H1 (cell line): ENCODE results near the gene PRKAR2A. TPM values are rescaled to one million over a fixed set of nuclear protein-coding genes. Genes with fewer than 3 reads are reported as not detected.

Source experiments
- CTCF ChIA-PET: fragments of 300-600 bp; sonication (Branson Sonifier 250); formaldehyde crosslinking; loops from one replicate; lab custom pipeline; 2021; ENCODE audit not compliant: partially characterized antibody; lab: Charles Lee
- POLR2A ChIA-PET: fragments of 300-600 bp; sonication (Branson Sonifier 250); formaldehyde crosslinking; loops from one replicate; lab custom pipeline; 2021; ENCODE audit warnings: inconsistent platforms; ENCODE audit not compliant: partially characterized antibody; lab: Charles Lee
- DNase-seq, 2 experiments: peaks; one replicate each; pipeline versions ENCODE4 v3.0.0 to v3.0.0-alpha.2; 2010 to 2022; ENCODE audit warnings: low spot score in 2 of 2, low read depth in 1 of 2, mixed read lengths in 1 of 2
- FAIRE-seq: peaks from 2 replicates; lab custom pipeline; 2011; peaks lifted over from hg19 to GRCh38; lab: Jason Lieb, UNC
- H2AFZ ChIP-seq: 2 replicates; pipeline ENCODE4 v1.8.1; 2012; ENCODE audit warnings: low read length, inconsistent platforms
- H2AK5ac ChIP-seq: 2 replicates; pipeline ENCODE4 v1.6.1; 2013; ENCODE audit warnings: low read depth, low read length
- H2BK120ac ChIP-seq: replicated peaks from 2 replicates; pipeline ENCODE3; 2013; ENCODE audit warnings: low read depth, low read length, inconsistent platforms
- H2BK12ac ChIP-seq: 2 replicates; pipeline ENCODE4 v1.6.1; 2013; ENCODE audit warnings: low read depth, low read length
- H2BK15ac ChIP-seq: 2 replicates; pipeline ENCODE4 v1.6.1; 2013; ENCODE audit warnings: low read length
- H2BK20ac ChIP-seq: 2 replicates; pipeline ENCODE4 v1.6.1; 2013; ENCODE audit warnings: low read length
- H2BK5ac ChIP-seq: 2 replicates; pipeline ENCODE4 v1.6.1; 2013; ENCODE audit warnings: low read depth, low read length
- H3K14ac ChIP-seq: 2 replicates; pipeline ENCODE4 v1.6.1; 2013; ENCODE audit warnings: inconsistent platforms; ENCODE audit not compliant: insufficient read length
- H3K18ac ChIP-seq: 2 replicates; pipeline ENCODE4 v1.6.1; 2013; ENCODE audit warnings: low read length; ENCODE audit errors: extremely low read depth
- H3K23ac ChIP-seq: 2 replicates; pipeline ENCODE4 v1.6.1; 2013; ENCODE audit warnings: inconsistent platforms; ENCODE audit not compliant: insufficient read length
- H3K23me2 ChIP-seq: 2 replicates; pipeline ENCODE4 v1.6.1; 2013; ENCODE audit warnings: low read depth, low read length
- H3K27ac ChIP-seq: 2 replicates; pipeline ENCODE4 v1.6.1; 2011; ENCODE audit warnings: low read depth, low read length, inconsistent platforms
- H3K27me3 ChIP-seq, 4 experiments: replicated peaks in 1 of 4; 1 replicate in 1 of 4; 2 replicates in 3 of 4; pipeline versions ENCODE4 v1.6.1 to v1.8.1; 2011 to 2013; ENCODE audit warnings: low read length in 3 of 4, mild to moderate bottlenecking in 3 of 4, inconsistent platforms in 2 of 4, mixed read lengths in 2 of 4, moderate library complexity in 1 of 4; ENCODE audit not compliant: control insufficient read depth in 3 of 4, insufficient read depth in 3 of 4; ENCODE audit errors: extremely low read depth in 1 of 4
- H3K36me3 ChIP-seq, 4 experiments: 2 replicates each; pipeline versions ENCODE4 v1.6.1 to v1.8.1; 2011 to 2013; ENCODE audit warnings: mild to moderate bottlenecking in 4 of 4, low read length in 3 of 4, moderate library complexity in 2 of 4, control low read depth in 1 of 4, inconsistent platforms in 1 of 4; ENCODE audit not compliant: insufficient read depth in 4 of 4, control insufficient read depth in 2 of 4
- H3K4ac ChIP-seq: replicated peaks from 2 replicates; pipeline ENCODE3; 2013; ENCODE audit warnings: low read length, low read depth, mixed read lengths, inconsistent platforms; ENCODE audit not compliant: insufficient read length
- H3K4me1 ChIP-seq, 4 experiments: replicated peaks in 1 of 4; 1 replicate in 1 of 4; 2 replicates in 3 of 4; pipeline versions ENCODE4 v1.6.1 to v1.8.1; 2011 to 2013; ENCODE audit warnings: low read length in 3 of 4, inconsistent platforms in 2 of 4, mixed read lengths in 1 of 4; ENCODE audit not compliant: insufficient read depth in 4 of 4, control insufficient read depth in 3 of 4
- H3K4me2 ChIP-seq, 2 experiments: 2 replicates each; pipeline versions ENCODE4 v1.6.1 to v1.8.1; 2011 to 2013; ENCODE audit warnings: low read depth in 2 of 2, low read length in 2 of 2, control low read depth in 1 of 2, inconsistent platforms in 1 of 2, mild to moderate bottlenecking in 1 of 2; ENCODE audit not compliant: insufficient read depth in 1 of 2
- H3K4me3 ChIP-seq, 4 experiments: fragments of 200-600, 300-600 bp in 1 of 4; sonication (generic), shearing (Covaris generic), sonication (Bioruptor Twin) in 1 of 4; 2 replicates each; pipeline versions ENCODE4 v1.5.1 to v1.8.1; 2011 to 2016; ENCODE audit warnings: low read length in 4 of 4, low read depth in 3 of 4, control low read depth in 2 of 4, inconsistent platforms in 2 of 4, mild to moderate bottlenecking in 2 of 4, mixed read lengths in 1 of 4, moderate library complexity in 1 of 4; ENCODE audit not compliant: insufficient read depth in 2 of 4; ENCODE audit errors: extremely low read depth in 1 of 4
- H3K56ac ChIP-seq: replicated peaks from 2 replicates; pipeline ENCODE3; 2013; ENCODE audit warnings: low read depth, mild to moderate bottlenecking, mixed read lengths, low read length, inconsistent platforms; ENCODE audit not compliant: insufficient read length
- H3K79me1 ChIP-seq: 2 replicates; pipeline ENCODE4 v1.6.1; 2013; ENCODE audit warnings: low read depth, low read length, control low read depth
- H3K79me2 ChIP-seq, 2 experiments: 2 replicates each; pipeline versions ENCODE4 v1.6.1 to v1.8.1; 2012 to 2013; ENCODE audit warnings: low read length in 2 of 2, mild to moderate bottlenecking in 2 of 2, inconsistent platforms in 1 of 2; ENCODE audit not compliant: insufficient read depth in 2 of 2, control insufficient read depth in 1 of 2
- H3K9ac ChIP-seq, 4 experiments: replicated peaks in 1 of 4; 1 replicate in 1 of 4; 2 replicates in 3 of 4; pipeline versions ENCODE4 v1.6.1 to v1.8.1; 2011 to 2013; ENCODE audit warnings: low read depth in 3 of 4, low read length in 3 of 4, control low read depth in 2 of 4, mild to moderate bottlenecking in 2 of 4, moderate library complexity in 2 of 4, inconsistent platforms in 1 of 4; ENCODE audit errors: extremely low read depth in 1 of 4
- H3K9me3 ChIP-seq, 2 experiments: 2 replicates each; pipeline versions ENCODE4 v1.6.1 to v1.8.1; 2012 to 2013; ENCODE audit warnings: mild to moderate bottlenecking in 2 of 2, moderate library complexity in 2 of 2, control low read depth in 1 of 2, inconsistent platforms in 1 of 2, low read depth in 1 of 2, low read length in 1 of 2, mixed read lengths in 1 of 2; ENCODE audit not compliant: insufficient read depth in 2 of 2
- H4K20me1 ChIP-seq, 2 experiments: replicated peaks in 1 of 2; 2 replicates each; pipeline versions ENCODE3 to v1.8.1; 2011 to 2013; ENCODE audit warnings: inconsistent platforms in 2 of 2, low read length in 2 of 2, mild to moderate bottlenecking in 1 of 2; ENCODE audit not compliant: insufficient read depth in 2 of 2, control insufficient read depth in 1 of 2
- H4K5ac ChIP-seq: 2 replicates; pipeline ENCODE4 v1.6.1; 2013; ENCODE audit warnings: low read length, low read depth, mixed read lengths, inconsistent platforms; ENCODE audit not compliant: insufficient read length
- H4K8ac ChIP-seq: 2 replicates; pipeline ENCODE4 v1.8.0; 2013; ENCODE audit warnings: mild to moderate bottlenecking, moderate library complexity, low read length, inconsistent platforms; ENCODE audit not compliant: insufficient read depth; ENCODE audit errors: extremely low read depth
- H4K91ac ChIP-seq: replicated peaks from 2 replicates; pipeline ENCODE3; 2013; ENCODE audit warnings: low read length, mixed read lengths, inconsistent platforms; ENCODE audit not compliant: insufficient read length
- ATF3 ChIP-seq: IDR thresholded peaks from 2 replicates; pipeline ENCODE4 v1.6.1; 2011; ENCODE audit warnings: low read depth, mild to moderate bottlenecking, low read length; ENCODE audit not compliant: insufficient read depth
- CBX8 ChIP-seq: fragments of 300-800, 300-1000 bp; sonication (generic); IDR thresholded peaks from 2 replicates; pipeline ENCODE4 v1.7.1; 2016; ENCODE audit warnings: low read depth, low read length, borderline replicate concordance
- CTBP2 ChIP-seq: IDR thresholded peaks from 2 replicates; pipeline ENCODE4 v1.7.0; 2011; ENCODE audit warnings: borderline replicate concordance, mild to moderate bottlenecking, moderate library complexity, mixed read lengths, low read length; ENCODE audit not compliant: insufficient read depth, insufficient read length
- GABPA ChIP-seq: IDR thresholded peaks from 2 replicates; pipeline ENCODE4 v1.6.1; 2011; ENCODE audit warnings: mild to moderate bottlenecking, low read length, moderate library complexity, borderline replicate concordance; ENCODE audit not compliant: insufficient read depth
- HDAC6 ChIP-seq: IDR thresholded peaks from one replicate; pipeline ENCODE4 v1.7.1; 2012; ENCODE audit warnings: low read depth, mild to moderate bottlenecking, inconsistent platforms, low read length, moderate library complexity
- KDM1A ChIP-seq: fragments of 200-600, 300-600 bp; sonication (generic); IDR thresholded peaks from 2 replicates; pipeline ENCODE4 v1.7.1; 2016; ENCODE audit warnings: mild to moderate bottlenecking, low read length, borderline replicate concordance
- KDM4A ChIP-seq: IDR thresholded peaks from one replicate; pipeline ENCODE4 v1.7.1; 2012; ENCODE audit warnings: low read depth, mild to moderate bottlenecking, moderate library complexity, low read length, inconsistent platforms; ENCODE audit not compliant: severe bottlenecking
- MAFK ChIP-seq: IDR thresholded peaks from 2 replicates; pipeline ENCODE4 v1.6.1; 2012; ENCODE audit warnings: low read depth, mild to moderate bottlenecking, improper control_type of control experiment, low read length
- RBBP5 ChIP-seq: IDR thresholded peaks from 2 replicates; pipeline ENCODE4 v1.7.1; 2012; ENCODE audit warnings: low read depth, mild to moderate bottlenecking, inconsistent platforms, low read length, moderate library complexity, borderline replicate concordance
- SP2 ChIP-seq: IDR thresholded peaks from 2 replicates; pipeline ENCODE4 v1.6.1; 2012; ENCODE audit warnings: mild to moderate bottlenecking, low read length, inconsistent platforms
- TAF1 ChIP-seq: IDR thresholded peaks from 2 replicates; pipeline ENCODE4 v1.6.1; 2011; ENCODE audit warnings: mild to moderate bottlenecking, low read depth, low read length
- TAF7 ChIP-seq: optimal IDR thresholded peaks from 2 replicates; pipeline ENCODE3; 2011; ENCODE audit warnings: low read depth, mild to moderate bottlenecking, inconsistent platforms, low read length, moderate library complexity, borderline replicate concordance
- TBP ChIP-seq: IDR thresholded peaks from 2 replicates; pipeline ENCODE4 v1.6.1; 2011; ENCODE audit warnings: low read depth, low read length, improper control_type of control experiment
- polyA plus RNA-seq, 7 experiments: library from polyadenylated mRNA; depleted of rRNA in 3 of 7; stranded (reverse) in 5 of 7; unstranded in 2 of 7; fragments of >200 nt in 5 of 7; fragments of 200-250 nt in 2 of 7; gene quantifications; 1 replicate in 5 of 7; 2 replicates in 1 of 7; 4 replicates in 1 of 7; pipeline versions ENCODE4 v1.2.1 to v1.2.3, GENCODE V29; 2011 to 2013; ENCODE audit warnings: missing spikeins in 2 of 7, mixed read lengths in 2 of 7
- total RNA-seq: library from RNA; stranded (reverse); fragmentation: NEBNext Ultra II Directional; extraction: Animal tissue kit (Norgen Biotek cat#: 25700); gene quantifications from 2 replicates; pipeline ENCODE4 v1.2.1, GENCODE V29; 2021

PRKAR2A gene
- total and polyA plus RNA-seq, 2 of the 8 experiments (the other 6 are each of a cell fraction or from before 2014, with no cell fraction given): 6.3 to 42.4 TPM

GRCh38 chr3:48696601-48697000 is 151.1 kb downstream of the PRKAR2A start:
- H3K9ac ChIP-seq: no peak overlapping the region
- H2BK20ac ChIP-seq: no peak overlapping the region
- H3K56ac ChIP-seq: no peak overlapping the region
- no peak overlapping the region for H2AFZ ChIP-seq
- no peak overlapping the region for H2BK120ac ChIP-seq
- H4K91ac ChIP-seq: no peak overlapping the region
- DNase-seq (no peak), FAIRE-seq (no peak)
- no peak overlapping the region for H4K8ac ChIP-seq
- no peak overlapping the region for H3K4me3 ChIP-seq
- peaks cover 31 to 83% of the 10 kb centered on the region in 2 experiments for H3K79me2 ChIP-seq
- peaks cover 6 to 10% (median 7%) of the 10 kb centered on the region in 4 experiments for H3K4me1 ChIP-seq
- H4K20me1 ChIP-seq: peaks cover 23 to 30% of the 10 kb centered on the region in 2 experiments
- H3K4me2 ChIP-seq: peak overlapping the region in 1 of 2 experiments; percentile 24; a peak in 1 of 4 replicates
- no peak overlapping the region for H2AK5ac ChIP-seq
- H2BK5ac ChIP-seq: 0 out of 2 replicates have a peak overlapping the region, but pooled peaks have one; percentile 21
- H3K23ac ChIP-seq: no peak overlapping the region
- no peaks in the 10 kb centered on the region for H3K9me3 ChIP-seq
- no peak overlapping the region for H2BK15ac ChIP-seq
- no peaks in the 10 kb centered on the region for H3K27me3 ChIP-seq
- no peak overlapping the region; the same call in 1 of the 2 replicates for H2BK12ac ChIP-seq
- H3K14ac ChIP-seq: no peak overlapping the region
- H3K18ac ChIP-seq: no peak overlapping the region
- peaks cover 14% of the 10 kb centered on the region for H3K79me1 ChIP-seq
- POLR2A ChIA-PET: interaction anchor here (1.0 to 13.3 kb wide), 7 partner anchors 8 to 66 kb away, joined by 3 to 187 read pairs (median 9); partner anchors contain the start of genes IP6K2 and NCKIPSD
- no peak overlapping the region for H3K4ac ChIP-seq
- TF ChIP-seq CTBP2 (no peak), GABPA (no peak), HDAC6 (no peak), CBX8 (no peak), TAF7 (no peak), KDM4A (no peak), RBBP5 (no peak), KDM1A (no peak), SP2 (no peak), TBP (no peak), MAFK (no peak), TAF1 (no peak), ATF3 (no peak)
- no peak overlapping the region for H3K27ac ChIP-seq
- H3K36me3 ChIP-seq: peaks cover 25 to 68% (median 41%) of the 10 kb centered on the region in 4 experiments
- H3K23me2 ChIP-seq: no peaks in the 10 kb centered on the region
- CTCF ChIA-PET: interaction anchor here (0.9 to 1.8 kb wide), 4 partner anchors 10 to 43 kb away, joined by 3 to 5 read pairs (median 4); partner anchors contain the start of gene NCKIPSD
- H4K5ac ChIP-seq: no peak overlapping the region
